NB4 (cell line): ENCODE data around the gene EPB41L4A.

Experiments
- DNase-seq: peaks from one replicate; pipeline ENCODE4 v3.0.0; 2010; ENCODE audit warnings: low read depth
- H3K4me3 ChIP-seq: one replicate; pipeline ENCODE4 v1.5.1; 2011; ENCODE audit warnings: mild to moderate bottlenecking, low read depth, low read length, moderate library complexity
- CTCF ChIP-seq: IDR thresholded peaks from one replicate; pipeline ENCODE4 v1.5.1; 2012; ENCODE audit warnings: low read depth, low read length
- MAX ChIP-seq: IDR thresholded peaks from 2 replicates; pipeline ENCODE4 v1.6.1; 2011; ENCODE audit warnings: low read depth, low read length
- MYC ChIP-seq: IDR thresholded peaks from 2 replicates; pipeline ENCODE4 v1.6.1; 2011; ENCODE audit warnings: low read depth, low read length
- POLR2A ChIP-seq: IDR thresholded peaks from 2 replicates; pipeline ENCODE4 v1.6.1; 2011; ENCODE audit warnings: mild to moderate bottlenecking; ENCODE audit not compliant: insufficient read length; ENCODE audit errors: extremely low read depth

The EPB41L4A gene

GRCh38 chr5:112126982-112127381 is 292.1 kb downstream of the EPB41L4A start:
- TF ChIP-seq MAX (no peak), CTCF (no peak), MYC (no peak), POLR2A (no peak)
- no peak for DNase-seq
- no peak overlapping the region for H3K4me3 ChIP-seq

DNA sequence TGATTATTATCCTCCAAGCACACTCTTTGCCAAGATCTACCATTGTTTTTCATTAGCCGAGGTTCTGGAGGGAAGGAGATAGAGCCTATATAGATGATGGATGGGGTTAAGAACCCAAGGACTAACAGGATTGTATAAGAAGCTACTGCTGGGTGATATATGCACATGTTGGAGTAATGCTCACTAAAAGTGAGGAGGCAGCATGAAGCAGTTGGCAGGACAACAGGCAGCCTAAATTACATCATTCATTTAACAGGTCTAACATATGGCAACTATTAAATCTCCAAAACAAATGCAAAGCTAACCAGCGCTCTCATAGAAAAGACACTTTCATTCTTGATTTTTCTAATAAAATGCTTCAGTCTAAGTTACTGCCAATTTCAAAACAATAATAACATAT is 293.2 kb downstream of the EPB41L4A start:
- TF ChIP-seq POLR2A (no peak), MYC (no peak), CTCF (no peak), MAX (no peak)
- no peak overlapping the region for H3K4me3 ChIP-seq
- DNase-seq = no peak

- TF ChIP-seq MYC (peak; percentile 78), POLR2A (no peak), MAX (peak; percentile 93), CTCF (no peak)
- DNase-seq = peak; percentile 62
- H3K4me3 ChIP-seq = no peak overlapping the region
These were observed 294.3 kb downstream of the EPB41L4A start for GRCh38 chr5:112124788-112125187.

- TF ChIP-seq CTCF = no peak
- TF ChIP-seq MYC = no peak
- no peak for TF ChIP-seq MAX
- TF ChIP-seq POLR2A = no peak
- H3K4me3 ChIP-seq = no peak overlapping the region
- DNase-seq = no peak
These were observed 296.0 kb downstream of the EPB41L4A start for GRCh38 chr5:112123086-112123485.

GRCh38 chr5:112122353-112122752 is 296.7 kb downstream of the EPB41L4A start:
- TF ChIP-seq CTCF = no peak
- TF ChIP-seq POLR2A = no peak
- no peak for TF ChIP-seq MAX
- TF ChIP-seq MYC = no peak
- DNase-seq = no peak
- H3K4me3 ChIP-seq = no peak overlapping the region

DNA sequence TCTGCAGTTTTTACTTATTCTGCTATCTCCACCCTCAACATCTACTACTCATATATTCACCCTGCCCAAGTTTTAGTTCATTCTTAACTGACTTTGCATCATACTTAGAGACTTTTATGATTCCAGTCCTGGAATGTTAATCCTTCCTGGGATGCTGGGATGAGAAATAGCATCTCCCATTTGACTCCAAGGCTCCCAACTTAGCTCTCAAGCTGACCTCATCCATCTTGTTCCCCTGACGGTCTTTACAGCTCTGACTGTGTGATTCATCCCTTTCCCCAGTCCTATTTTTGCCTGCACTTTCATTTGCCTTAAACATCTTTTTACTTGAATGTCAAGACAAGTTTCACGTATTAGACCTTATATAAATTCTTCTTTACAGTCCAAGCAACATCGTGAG is 297.8 kb downstream of the EPB41L4A start:
- no peak overlapping the region for H3K4me3 ChIP-seq
- DNase-seq = no peak
- no peak for TF ChIP-seq MAX
- TF ChIP-seq MYC = no peak
- TF ChIP-seq POLR2A = no peak
- no peak for TF ChIP-seq CTCF
